HepG2 (cell line): Measurements from ENCODE around the gene MFSD11. TPM values are rescaled to one million over a fixed set of nuclear protein-coding genes. Genes with fewer than 3 reads are reported as not detected.

Source experiments
- ARID3A ChIP-seq: IDR thresholded peaks from 2 replicates; pipeline ENCODE4 v1.6.1; 2012; ENCODE audit warnings: low read depth, low read length, improper control_type of control experiment
- ATRX ChIP-seq: sonication (generic); formaldehyde crosslinking; IDR thresholded peaks from 2 replicates; pipeline ENCODE4 v1.4.0; 2020; ENCODE audit warnings: missing genetic modification reagents, borderline replicate concordance
- EHMT2 ChIP-seq: fragments of 200-600 bp; sonication (generic); IDR thresholded peaks from 2 replicates; pipeline ENCODE4 v1.7.0; 2017; ENCODE audit warnings: antibody characterized with exemption, low read depth, low read length, borderline replicate concordance
- GLI4 ChIP-seq: sonication (generic); formaldehyde crosslinking; IDR thresholded peaks from 2 replicates; pipeline ENCODE4 v1.5.1; 2020; ENCODE audit warnings: missing genetic modification reagents, mild to moderate bottlenecking, moderate library complexity, borderline replicate concordance
- KLF13 ChIP-seq: sonication (generic); formaldehyde crosslinking; IDR thresholded peaks from 2 replicates; pipeline ENCODE4 v1.4.0; 2020; ENCODE audit warnings: mild to moderate bottlenecking, missing genetic modification reagents
- KLF16 ChIP-seq, 2 experiments: sonication (generic) in 1 of 2; formaldehyde crosslinking in 1 of 2; IDR thresholded peaks; 2 replicates each; pipeline versions ENCODE4 v1.6.1 to v1.8.0; 2016 to 2023; ENCODE audit warnings: missing genetic modification reagents in 2 of 2, missing compliant biosample characterization in 1 of 2
- MATR3 ChIP-seq: sonication (generic); formaldehyde crosslinking; IDR thresholded peaks from 2 replicates; pipeline ENCODE4 v1.4.0; 2020; ENCODE audit warnings: missing genetic modification reagents
- ONECUT2 ChIP-seq: sonication (generic); formaldehyde crosslinking; IDR thresholded peaks from 2 replicates; pipeline ENCODE4 v1.4.0; 2020; ENCODE audit warnings: missing genetic modification reagents
- PHB2 ChIP-seq: fragments of 450-650 bp; IDR thresholded peaks from 2 replicates; pipeline ENCODE4 v1.6.1; 2018; ENCODE audit not compliant: partially characterized antibody
- REXO4 ChIP-seq: sonication (generic); formaldehyde crosslinking; IDR thresholded peaks from 2 replicates; pipeline ENCODE4 v1.8.0; 2022; ENCODE audit warnings: missing genetic modification reagents, mild to moderate bottlenecking, borderline replicate concordance
- RFXAP ChIP-seq: sonication (generic); formaldehyde crosslinking; IDR thresholded peaks from 2 replicates; pipeline ENCODE4 v1.4.0; 2020; ENCODE audit warnings: missing genetic modification reagents, borderline replicate concordance
- SATB2 ChIP-seq: sonication (generic); formaldehyde crosslinking; IDR thresholded peaks from 2 replicates; pipeline ENCODE4 v1.5.0; 2020; ENCODE audit warnings: missing genetic modification reagents
- TCF12 ChIP-seq, 2 experiments: fragments of 450-650 bp in 1 of 2; sonication (generic) in 1 of 2; formaldehyde crosslinking in 1 of 2; IDR thresholded peaks; 2 replicates each; pipeline versions ENCODE4 v1.6.1 to v1.8.0; 2017 to 2022; ENCODE audit warnings: antibody characterized with exemption in 1 of 2, mild to moderate bottlenecking in 1 of 2, missing genetic modification reagents in 1 of 2, moderate library complexity in 1 of 2
- TOPORS ChIP-seq: sonication (generic); formaldehyde crosslinking; IDR thresholded peaks from 2 replicates; pipeline ENCODE4 v1.8.0; 2023; ENCODE audit warnings: mild to moderate bottlenecking, missing genetic modification reagents
- ZBTB3 ChIP-seq: sonication (generic); formaldehyde crosslinking; IDR thresholded peaks from 2 replicates; pipeline ENCODE4 v1.4.0; 2020; ENCODE audit warnings: low read depth, mild to moderate bottlenecking, moderate library complexity, missing genetic modification reagents, borderline replicate concordance
- ZC3H13 ChIP-seq: sonication (generic); formaldehyde crosslinking; IDR thresholded peaks from 2 replicates; pipeline ENCODE4 v1.8.1; 2023; ENCODE audit warnings: mild to moderate bottlenecking, missing genetic modification reagents, moderate library complexity
- ZFP91 ChIP-seq: sonication (generic); formaldehyde crosslinking; IDR thresholded peaks from 2 replicates; pipeline ENCODE4 v1.9.0; 2022; ENCODE audit warnings: missing genetic modification reagents, mild to moderate bottlenecking, borderline replicate concordance
- ZNF205 ChIP-seq: IDR thresholded peaks from 2 replicates; pipeline ENCODE4 v1.6.1; 2018; ENCODE audit warnings: missing biosample characterization, missing genetic modification reagents
- ZNF460 ChIP-seq: sonication (generic); formaldehyde crosslinking; IDR thresholded peaks from 2 replicates; pipeline ENCODE4 v1.5.1; 2020; ENCODE audit warnings: missing genetic modification reagents, mild to moderate bottlenecking, borderline replicate concordance
- ZNF747 ChIP-seq: sonication (generic); formaldehyde crosslinking; IDR thresholded peaks from 2 replicates; pipeline ENCODE4 v1.8.1; 2023; ENCODE audit warnings: missing genetic modification reagents, mild to moderate bottlenecking, borderline replicate concordance
- polyA plus RNA-seq, 8 experiments: library from polyadenylated mRNA; depleted of rRNA in 3 of 8; stranded (reverse) in 7 of 8; unstranded in 1 of 8; fragments of >200 nt; fragmentation: Illumina TruSeq in 4 of 8; extraction: Trizol in 4 of 8; gene quantifications; 2 replicates each; pipeline versions ENCODE4 v1.2.1 to v1.2.3, GENCODE V29; 2011 to 2016; ENCODE audit warnings: low read depth in 4 of 8, missing spikeins in 1 of 8, mixed read lengths in 1 of 8; ENCODE audit not compliant: insufficient read depth in 1 of 8
- total RNA-seq, 5 experiments: library from RNA; depleted of rRNA; stranded (reverse); fragments of >200 nt; fragmentation: Illumina TruSeq; extraction: Trizol; gene quantifications; 2 replicates each; pipeline ENCODE4 v1.2.3, GENCODE V29; 2016; ENCODE audit warnings: low read depth in 1 of 5
- TF ChIP-seq, protein P1 (sequence below): sonication (generic); formaldehyde crosslinking; IDR thresholded peaks from 2 replicates; pipeline ENCODE4 v1.4.0; 2020; ENCODE audit warnings: mild to moderate bottlenecking, missing genetic modification reagents, borderline replicate concordance

The MFSD11 gene
- total and polyA plus RNA-seq, 2 of the 13 experiments (the other 11 are each of a cell fraction or from before 2014, with no cell fraction given), result 26.1 to 36.3 TPM

DNA sequence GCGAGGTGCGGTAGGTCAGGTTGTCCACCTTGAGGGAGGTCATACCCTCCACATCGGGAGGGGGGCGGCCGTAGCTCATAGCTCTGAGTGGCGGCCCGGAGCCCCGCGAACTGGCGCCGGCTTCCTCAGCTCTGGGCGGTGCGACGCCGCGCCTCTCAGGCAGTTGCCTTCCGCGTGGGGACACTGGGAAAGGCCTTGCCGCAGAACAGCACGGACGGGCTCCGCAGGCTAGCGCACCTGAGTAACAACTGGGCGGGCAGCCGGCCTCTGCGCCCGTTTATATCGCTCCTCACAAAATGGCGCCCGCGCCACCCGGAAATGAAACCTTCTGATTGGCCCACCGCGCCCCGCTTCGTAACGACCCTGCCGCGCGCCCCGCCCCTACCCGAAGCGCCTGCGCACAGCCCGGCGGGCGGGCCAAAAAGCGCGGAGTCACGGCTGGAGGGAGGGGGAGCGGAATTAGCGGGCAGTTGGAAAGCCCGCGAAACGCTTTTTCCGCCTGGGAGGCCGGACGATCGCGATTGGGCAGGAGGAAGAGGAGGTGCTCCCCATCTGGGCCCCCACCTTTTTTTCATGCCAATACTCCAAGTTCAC lies 740 bp upstream of the MFSD11 start, which contains the start of gene SRSF2 (continued):
- TF ChIP-seq, protein P1, sequence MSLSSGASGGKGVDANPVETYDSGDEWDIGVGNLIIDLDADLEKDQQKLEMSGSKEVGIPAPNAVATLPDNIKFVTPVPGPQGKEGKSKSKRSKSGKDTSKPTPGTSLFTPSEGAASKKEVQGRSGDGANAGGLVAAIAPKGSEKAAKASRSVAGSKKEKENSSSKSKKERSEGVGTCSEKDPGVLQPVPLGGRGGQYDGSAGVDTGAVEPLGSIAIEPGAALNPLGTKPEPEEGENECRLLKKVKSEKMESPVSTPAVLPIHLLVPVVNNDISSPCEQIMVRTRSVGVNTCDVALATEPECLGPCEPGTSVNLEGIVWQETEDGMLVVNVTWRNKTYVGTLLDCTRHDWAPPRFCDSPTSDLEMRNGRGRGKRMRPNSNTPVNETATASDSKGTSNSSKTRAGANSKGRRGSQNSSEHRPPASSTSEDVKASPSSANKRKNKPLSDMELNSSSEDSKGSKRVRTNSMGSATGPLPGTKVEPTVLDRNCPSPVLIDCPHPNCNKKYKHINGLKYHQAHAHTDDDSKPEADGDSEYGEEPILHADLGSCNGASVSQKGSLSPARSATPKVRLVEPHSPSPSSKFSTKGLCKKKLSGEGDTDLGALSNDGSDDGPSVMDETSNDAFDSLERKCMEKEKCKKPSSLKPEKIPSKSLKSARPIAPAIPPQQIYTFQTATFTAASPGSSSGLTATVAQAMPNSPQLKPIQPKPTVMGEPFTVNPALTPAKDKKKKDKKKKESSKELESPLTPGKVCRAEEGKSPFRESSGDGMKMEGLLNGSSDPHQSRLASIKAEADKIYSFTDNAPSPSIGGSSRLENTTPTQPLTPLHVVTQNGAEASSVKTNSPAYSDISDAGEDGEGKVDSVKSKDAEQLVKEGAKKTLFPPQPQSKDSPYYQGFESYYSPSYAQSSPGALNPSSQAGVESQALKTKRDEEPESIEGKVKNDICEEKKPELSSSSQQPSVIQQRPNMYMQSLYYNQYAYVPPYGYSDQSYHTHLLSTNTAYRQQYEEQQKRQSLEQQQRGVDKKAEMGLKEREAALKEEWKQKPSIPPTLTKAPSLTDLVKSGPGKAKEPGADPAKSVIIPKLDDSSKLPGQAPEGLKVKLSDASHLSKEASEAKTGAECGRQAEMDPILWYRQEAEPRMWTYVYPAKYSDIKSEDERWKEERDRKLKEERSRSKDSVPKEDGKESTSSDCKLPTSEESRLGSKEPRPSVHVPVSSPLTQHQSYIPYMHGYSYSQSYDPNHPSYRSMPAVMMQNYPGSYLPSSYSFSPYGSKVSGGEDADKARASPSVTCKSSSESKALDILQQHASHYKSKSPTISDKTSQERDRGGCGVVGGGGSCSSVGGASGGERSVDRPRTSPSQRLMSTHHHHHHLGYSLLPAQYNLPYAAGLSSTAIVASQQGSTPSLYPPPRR, result peak; percentile 37; the same call in 1 of the 2 replicates
- TF ChIP-seq RFXAP (CRISPR knock-in tag), result peak; percentile 73; the same call in 1 of the 2 replicates
- no peak for TF ChIP-seq PHB2
- peak; percentile 82; the same call in 1 of the 2 replicates for TF ChIP-seq KLF13
- peak; percentile 93 for TF ChIP-seq ZNF747
- TF ChIP-seq REXO4 (CRISPR knock-in tag), result 0 out of 2 replicates have a peak, but pooled peaks have one; percentile 73
- TF ChIP-seq ONECUT2, result no peak; the same call in 1 of the 2 replicates
- no peak for TF ChIP-seq EHMT2
- no peak for TF ChIP-seq GLI4
- no peak for TF ChIP-seq ATRX
- TF ChIP-seq ARID3A, result no peak
- no peak for TF ChIP-seq ZFP91 (CRISPR knock-in tag)
- peak; percentile 10; the same call in 1 of the 2 replicates for TF ChIP-seq ZNF460 (CRISPR knock-in tag)
- no peak; the same call in 1 of the 2 replicates for TF ChIP-seq ZBTB3 (CRISPR knock-in tag)
- TF ChIP-seq TCF12 (IDR thresholded peaks at IDR 0.05), result no peak
- TF ChIP-seq TCF12 (CRISPR knock-in tag; IDR thresholded peaks at IDR 0.05), result peak; percentile 85
- no peak for TF ChIP-seq TOPORS (CRISPR knock-in tag)
- TF ChIP-seq ZC3H13 (CRISPR knock-in tag), result peak; percentile 83; the same call in 1 of the 2 replicates
- TF ChIP-seq ZNF205, result peak; percentile 73
- TF ChIP-seq MATR3 (CRISPR knock-in tag), result no peak
- peak; percentile 94 for TF ChIP-seq SATB2 (CRISPR knock-in tag)
- TF ChIP-seq KLF16 (CRISPR knock-in tag; IDR thresholded peaks at IDR 0.05), result peak; percentile 55 to 99; a peak in 3 of 4 replicates
